AML-193 (cell line): ENCODE data around the gene TPRG1L.
"Not testable (repeated sequence)": the region's sequence is repeated elsewhere in the genome, so short reads cannot be mapped to it uniquely, and the experiment has no call there.

Source experiments
- DNase-seq, 2 experiments: peaks; one replicate each; lab custom pipeline; 2025; lab: John Stamatoyannopoulos, UW

TPRG1L gene

DNA sequence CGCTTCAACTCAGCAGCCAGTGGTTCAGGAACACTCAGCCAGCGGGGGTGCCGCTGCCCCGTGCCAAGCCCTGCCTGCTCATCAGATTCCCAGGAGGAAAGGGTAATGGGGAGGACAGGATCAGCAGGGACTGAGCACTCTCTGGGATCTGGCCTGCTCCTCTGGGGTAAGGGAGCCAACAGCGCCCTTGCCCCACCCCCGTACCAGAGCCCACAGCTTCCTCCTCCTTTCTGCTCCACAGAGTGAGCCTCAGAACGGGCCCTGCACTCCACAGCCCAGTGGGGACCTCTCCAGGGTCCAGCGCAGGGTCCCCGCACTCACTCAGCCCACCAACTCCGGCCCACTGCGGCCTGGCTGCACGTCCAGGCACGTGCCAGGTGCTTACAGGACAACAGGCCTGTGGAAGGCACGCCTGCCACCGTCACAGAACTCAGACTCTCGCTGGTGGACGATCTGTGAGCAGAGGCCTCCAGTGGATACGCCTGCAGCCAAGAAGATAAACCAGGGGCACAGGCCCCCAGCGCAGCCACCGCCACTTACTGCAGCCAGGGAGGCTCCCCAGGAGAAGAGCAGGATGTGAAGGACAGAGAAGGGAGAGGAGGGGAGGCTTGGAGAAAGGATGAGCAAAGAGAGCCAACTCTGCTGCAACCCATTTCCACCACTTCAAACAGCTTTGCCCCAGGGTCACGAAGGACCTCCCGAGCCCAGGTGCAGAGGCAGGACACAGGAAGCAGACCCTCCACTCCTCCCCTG lies 15.6 kb upstream of the TPRG1L start:
- DNase-seq = peak in 1 of 2 experiments; percentile 12

DNA sequence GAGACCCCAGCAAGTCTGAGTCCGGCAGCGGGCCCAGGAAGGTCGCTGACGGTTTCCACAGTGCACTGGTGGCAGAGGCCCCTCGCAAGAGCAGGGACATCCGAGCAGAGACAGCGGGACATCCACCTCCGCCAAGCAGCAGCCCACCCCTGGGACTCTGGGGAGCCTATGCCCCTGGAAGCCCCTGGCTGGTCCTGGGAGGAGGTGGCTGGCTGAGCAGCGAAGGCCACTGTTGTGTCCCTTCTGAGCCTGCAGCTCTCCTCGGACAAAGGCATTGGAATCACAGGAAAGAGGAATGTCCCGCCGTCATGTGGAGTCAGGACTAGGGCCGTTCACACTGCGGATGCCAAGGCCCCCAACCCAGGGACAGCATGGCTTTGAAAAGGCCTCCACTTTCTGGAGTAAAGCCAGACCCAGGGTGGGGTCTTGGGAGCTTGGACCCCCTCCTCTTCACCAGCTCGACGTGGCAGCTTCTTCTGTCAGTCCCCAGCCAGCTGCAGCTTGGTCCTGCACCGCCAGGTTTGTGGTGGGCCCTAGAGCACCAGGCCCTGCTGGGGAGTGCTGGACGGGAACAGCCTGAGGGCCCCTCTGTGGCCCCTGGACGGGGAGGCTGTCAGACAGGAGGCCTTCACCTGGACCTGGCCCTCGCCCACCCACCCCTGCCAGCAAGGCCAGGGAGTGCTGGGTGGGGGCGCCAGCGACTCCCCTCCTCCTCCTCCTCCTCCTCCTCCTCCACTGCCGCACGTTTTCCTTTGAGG lies 14.9 kb upstream of the TPRG1L start:
- DNase-seq = no peak

GRCh38 chr1:3610527-3611169 lies 14.2 kb upstream of the TPRG1L start:
- DNase-seq = peak in 1 of 2 experiments; percentile 40

DNA sequence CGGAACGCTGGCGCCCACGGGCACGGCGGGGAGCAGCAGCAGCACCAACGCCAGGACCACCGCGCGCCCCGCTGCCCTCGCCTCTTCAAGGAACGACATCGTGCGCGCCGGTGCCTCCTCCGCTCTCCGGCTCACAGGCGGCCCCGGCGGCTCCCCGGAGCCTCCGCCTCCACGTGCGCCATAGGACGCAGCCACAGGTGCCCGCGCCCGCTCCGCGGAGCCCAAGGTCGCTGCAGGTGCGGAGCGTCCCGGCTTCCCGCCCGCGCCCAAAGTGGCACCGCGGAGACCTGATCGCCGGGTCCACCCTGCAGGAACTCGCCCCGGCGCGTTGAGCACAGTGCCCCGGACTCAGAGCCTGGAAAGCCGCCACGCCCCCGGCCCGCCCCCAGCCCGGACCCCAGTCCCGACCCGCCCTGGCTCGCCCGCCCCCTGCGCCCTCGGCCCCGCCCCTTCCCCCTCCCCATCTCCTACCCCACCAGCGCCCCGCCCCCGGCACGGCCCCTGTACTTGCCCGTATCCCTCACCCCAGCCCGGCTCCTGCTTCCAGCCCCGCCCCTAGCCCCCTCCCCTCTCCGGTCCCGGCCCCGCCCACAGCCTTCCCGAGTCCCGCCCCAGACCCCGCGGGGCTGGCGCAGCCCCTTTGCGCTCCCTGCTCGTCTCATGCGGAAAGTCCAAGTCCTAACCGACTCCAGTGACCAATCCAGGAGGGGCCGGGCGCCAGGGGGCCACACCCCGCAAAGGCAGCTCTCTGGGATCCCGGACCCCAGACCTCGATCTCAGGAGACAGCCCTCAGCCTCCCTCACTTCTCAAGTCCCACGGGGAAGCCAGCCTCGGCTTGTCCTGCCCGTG lies 13.4 kb upstream of the TPRG1L start, which contains the start of gene MEGF6:
TSS of gene MEGF6 (minus strand) at position 339 of the 850 bp plus-strand sequence. CDS start at position 99, 240 bp downstream.
- DNase-seq = no peak

DNA sequence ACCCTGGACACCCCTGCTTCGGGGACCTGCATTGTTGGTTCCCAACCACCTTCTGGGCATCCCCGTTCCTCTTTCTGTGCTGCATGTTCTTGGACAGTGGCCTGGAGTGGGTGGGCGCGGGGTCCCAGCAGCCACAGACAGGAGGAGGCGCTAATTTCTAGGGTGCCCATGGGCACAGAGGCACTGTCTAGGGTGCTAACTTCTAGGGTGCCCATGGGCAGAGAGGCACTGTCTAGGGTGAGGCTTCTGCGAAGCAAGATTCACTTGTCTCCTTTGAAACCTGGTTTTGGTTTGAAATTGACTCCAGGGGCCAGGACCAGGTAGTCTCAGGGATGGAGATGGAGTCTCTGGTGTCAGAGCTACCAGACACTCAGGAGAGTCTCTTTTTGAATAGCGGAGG lies 12.7 kb upstream of the TPRG1L start:
- DNase-seq = no peak

- DNase-seq = no peak
These were observed 9.8 kb upstream of the TPRG1L start for GRCh38 chr1:3614755-3615742.

GRCh38 chr1:3616861-3617260 lies 8.0 kb upstream of the TPRG1L start:
- no peak for DNase-seq

GRCh38 chr1:3617806-3618345 lies 6.9 kb upstream of the TPRG1L start:
- DNase-seq = no peak

DNA sequence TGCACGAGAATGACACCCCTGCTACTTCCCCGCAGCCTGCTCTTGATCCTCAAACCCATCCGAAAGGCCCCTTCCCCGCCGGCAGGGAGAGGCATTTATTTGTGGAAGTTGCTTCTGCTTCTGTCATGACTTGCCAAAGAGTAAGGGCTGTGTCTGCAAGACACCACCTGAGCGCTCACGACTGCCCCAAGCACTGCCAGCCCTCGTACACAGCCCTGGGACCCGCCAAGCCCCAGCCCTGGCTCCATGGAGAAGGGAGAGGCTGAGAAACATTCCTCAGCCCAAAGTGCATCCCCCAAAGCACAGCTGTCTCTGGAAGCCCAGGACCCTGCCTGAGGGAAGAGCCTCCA lies 6.3 kb upstream of the TPRG1L start:
- no peak for DNase-seq

GRCh38 chr1:3618881-3619671 lies 5.7 kb upstream of the TPRG1L start:
- DNase-seq = peak; percentile 45 to 53

GRCh38 chr1:3620708-3621107 lies 4.1 kb upstream of the TPRG1L start:
- no peak for DNase-seq

- not testable (repeated sequence) for DNase-seq
These were observed 3.6 kb upstream of the TPRG1L start for GRCh38 chr1:3621151-3621671.

DNA sequence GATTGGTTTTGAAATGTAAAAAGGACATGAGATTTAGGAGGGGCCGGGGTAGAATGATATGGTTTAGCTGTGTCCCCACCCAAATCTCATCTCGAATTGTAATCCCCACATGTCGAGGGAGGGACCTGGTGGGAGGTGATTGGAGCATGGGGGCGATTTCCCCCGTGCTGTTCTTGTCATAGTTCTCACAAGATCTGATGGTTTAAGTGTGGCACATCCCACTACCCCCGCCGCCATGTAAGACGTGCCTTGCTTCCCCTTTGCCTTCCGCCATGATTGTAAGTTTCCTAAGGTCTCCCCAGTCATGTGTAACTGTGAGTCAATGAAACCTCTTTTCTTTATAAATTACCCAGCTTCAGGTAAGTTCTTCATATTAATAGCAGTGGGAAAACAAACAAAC lies 2.7 kb upstream of the TPRG1L start:
- DNase-seq = not testable (repeated sequence)

DNA sequence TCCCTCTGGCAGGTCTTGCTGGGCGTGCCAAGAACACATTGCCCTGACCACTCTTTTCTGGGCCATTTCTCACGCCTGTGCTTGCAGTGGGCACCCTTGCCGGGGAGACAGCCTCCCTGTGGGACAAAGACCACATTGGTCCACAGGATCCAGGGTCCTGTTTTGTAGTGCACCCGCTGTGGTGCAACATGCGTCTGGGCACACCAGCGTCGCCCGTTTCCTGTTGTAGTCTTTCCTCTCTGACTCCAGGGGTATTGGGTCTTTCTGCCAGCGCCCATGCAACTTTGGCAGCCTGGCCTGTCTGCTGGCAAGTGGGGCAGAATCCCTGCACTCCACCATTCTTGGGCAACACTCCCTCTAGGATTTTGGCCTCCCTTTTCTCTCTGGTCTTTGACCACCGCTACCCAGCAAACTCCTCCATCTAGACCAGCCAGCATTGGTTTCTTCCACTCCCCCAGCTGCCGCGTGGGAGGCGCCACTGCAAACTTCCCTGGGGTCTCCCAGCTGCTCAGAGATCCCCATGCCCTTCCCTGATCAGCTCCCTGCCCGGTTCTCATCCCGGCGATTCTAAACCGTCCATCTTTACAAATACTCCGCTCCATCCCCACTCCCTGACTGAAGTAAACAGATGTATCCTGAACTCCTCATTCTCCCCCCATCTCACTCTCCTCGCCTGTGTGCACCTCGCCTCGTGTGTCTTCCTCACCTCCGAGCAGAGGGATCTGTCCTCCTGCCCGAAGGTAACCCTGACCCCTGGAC lies 1.2 kb upstream of the TPRG1L start:
- no peak for DNase-seq

- DNase-seq = no peak
These were observed 514 bp downstream of the TPRG1L start for GRCh38 chr1:3625151-3625907.

DNA sequence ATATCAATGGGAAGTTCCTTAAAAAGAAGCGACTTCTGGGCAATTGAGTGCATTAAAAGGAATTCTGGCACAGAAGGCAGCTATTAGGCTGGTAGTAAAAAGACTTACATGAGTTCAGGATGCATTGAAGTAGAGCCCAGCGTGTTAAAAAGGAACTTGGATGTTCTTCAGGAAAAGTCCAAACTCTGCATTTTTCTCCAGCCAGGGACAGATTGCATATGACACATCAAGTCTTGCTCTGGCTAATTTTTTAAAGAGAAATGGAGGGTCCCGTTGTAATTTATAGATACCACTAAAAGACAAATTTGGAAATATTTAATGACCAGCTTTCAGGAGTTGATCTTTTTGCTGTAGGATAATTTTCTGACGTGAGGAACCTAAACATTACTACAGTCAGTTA lies 1.2 kb downstream of the TPRG1L start:
- no peak for DNase-seq

DNA sequence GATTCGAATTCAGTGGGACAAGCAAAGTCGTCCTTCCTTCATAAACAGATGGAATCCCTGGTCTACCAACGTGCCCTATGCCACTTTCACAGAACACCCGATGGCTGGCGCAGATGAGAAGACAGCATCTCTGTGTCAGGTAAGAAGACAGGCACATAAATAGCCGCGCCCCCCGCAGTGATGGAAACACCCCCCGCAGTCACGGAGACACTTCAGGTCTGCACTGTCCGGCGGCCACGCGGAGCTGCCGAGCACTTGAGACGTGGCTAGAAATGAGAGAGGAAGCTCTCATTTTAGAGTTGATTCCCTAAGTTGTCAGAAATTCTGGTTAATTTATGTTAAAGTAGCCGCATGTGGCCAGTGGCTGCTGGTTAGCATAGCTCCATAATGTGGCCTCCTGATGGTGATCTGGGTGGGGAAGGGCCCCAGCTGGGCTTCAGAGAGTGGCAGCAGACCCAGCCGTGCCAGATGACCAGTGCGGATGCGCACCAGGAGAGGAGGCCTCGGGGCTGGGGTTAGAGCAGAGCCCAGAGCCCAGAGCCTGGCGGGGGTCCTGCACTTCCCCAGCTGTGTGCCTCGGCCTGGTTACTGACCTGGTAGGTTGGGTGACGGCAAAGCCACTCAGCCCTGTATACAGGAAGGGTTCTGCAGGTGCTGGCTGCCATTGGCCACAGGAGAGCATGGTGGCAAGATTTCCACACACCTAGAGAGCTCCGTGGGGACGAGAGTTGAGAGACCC lies 2.9 kb downstream of the TPRG1L start:
- no peak for DNase-seq
